Ovary (tissue), 3 donors: Measurements from ENCODE around the gene FEV.

Source experiments
- EP300 ChIP-seq: sonication (generic); formaldehyde crosslinking; IDR thresholded peaks from one replicate; pipeline ENCODE4 v1.6.1; 2017; ENCODE audit warnings: antibody characterized with exemption
- POLR2A ChIP-seq: fragments of 450-650 bp; IDR thresholded peaks from one replicate; pipeline ENCODE4 v1.6.1; 2017; ENCODE audit warnings: antibody characterized with exemption, mild to moderate bottlenecking, moderate library complexity
- TF ChIP-seq, protein P1 (sequence below), 3 donors: fragments of 450-650 bp in 2 of 3; fragments of 200-600 bp in 1 of 3; IDR thresholded peaks; one replicate each; pipeline versions ENCODE4 v1.5.1 to v1.8.0; 2016 to 2022; ENCODE audit warnings: antibody characterized with exemption in 3 of 3, mild to moderate bottlenecking in 1 of 3
- donor health status: DM: no; HTN: no; CAD: no.

DNA sequence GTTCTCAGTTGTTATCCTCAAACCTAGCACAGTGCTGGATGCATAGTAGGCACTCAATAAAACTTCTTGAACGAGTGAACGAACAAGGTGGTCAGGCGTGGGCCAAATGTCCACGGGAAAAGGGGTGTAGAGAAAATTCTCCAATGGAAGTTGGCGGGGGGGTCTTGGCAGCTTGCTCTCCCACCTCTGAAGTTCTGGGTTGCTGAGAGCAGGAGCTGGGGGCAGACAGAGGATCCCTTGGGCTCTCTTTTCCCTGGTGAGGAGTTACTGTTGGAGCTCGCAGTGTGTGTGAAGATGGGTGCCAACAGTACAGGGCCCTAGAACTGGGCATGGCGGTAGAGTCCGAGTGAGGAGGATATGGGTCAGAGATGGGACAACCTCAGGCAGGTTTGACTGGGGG is 10.6 kb upstream of the FEV start:
- TF ChIP-seq, protein P1, sequence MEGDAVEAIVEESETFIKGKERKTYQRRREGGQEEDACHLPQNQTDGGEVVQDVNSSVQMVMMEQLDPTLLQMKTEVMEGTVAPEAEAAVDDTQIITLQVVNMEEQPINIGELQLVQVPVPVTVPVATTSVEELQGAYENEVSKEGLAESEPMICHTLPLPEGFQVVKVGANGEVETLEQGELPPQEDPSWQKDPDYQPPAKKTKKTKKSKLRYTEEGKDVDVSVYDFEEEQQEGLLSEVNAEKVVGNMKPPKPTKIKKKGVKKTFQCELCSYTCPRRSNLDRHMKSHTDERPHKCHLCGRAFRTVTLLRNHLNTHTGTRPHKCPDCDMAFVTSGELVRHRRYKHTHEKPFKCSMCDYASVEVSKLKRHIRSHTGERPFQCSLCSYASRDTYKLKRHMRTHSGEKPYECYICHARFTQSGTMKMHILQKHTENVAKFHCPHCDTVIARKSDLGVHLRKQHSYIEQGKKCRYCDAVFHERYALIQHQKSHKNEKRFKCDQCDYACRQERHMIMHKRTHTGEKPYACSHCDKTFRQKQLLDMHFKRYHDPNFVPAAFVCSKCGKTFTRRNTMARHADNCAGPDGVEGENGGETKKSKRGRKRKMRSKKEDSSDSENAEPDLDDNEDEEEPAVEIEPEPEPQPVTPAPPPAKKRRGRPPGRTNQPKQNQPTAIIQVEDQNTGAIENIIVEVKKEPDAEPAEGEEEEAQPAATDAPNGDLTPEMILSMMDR (IDR thresholded peaks at IDR 0.05): no peak
- TF ChIP-seq POLR2A (no peak), EP300 (no peak)
